HG03097 (cell line): ENCODE measurements around the gene MITD1.
A peak's percentile ranks its signal among the peaks of the same experiment; 100 is the strongest.
"Not testable (repeated sequence)": the region's sequence is repeated elsewhere in the genome, so short reads cannot be mapped to it uniquely, and the experiment has no call there.

Experiments used
- ATAC-seq: cut with Tn5 transposase; IDR thresholded peaks from one replicate; pipeline ENCODE4 v1.9.1; 2021; ENCODE audit not compliant: unreplicated experiment, low FRiP score

MITD1 gene

GRCh38 chr2:99180755-99181623 lies at the start of gene MITD1, which contains the start of gene MRPL30:
Gene MITD1 (minus strand): TSS chr2:99181058. CDS start chr2:99180981, 77 bp downstream.
Gene MRPL30 (plus strand): TSS chr2:99181184. CDS start chr2:99186204, 5,020 bp downstream.
- peak; percentile 92 for ATAC-seq

DNA sequence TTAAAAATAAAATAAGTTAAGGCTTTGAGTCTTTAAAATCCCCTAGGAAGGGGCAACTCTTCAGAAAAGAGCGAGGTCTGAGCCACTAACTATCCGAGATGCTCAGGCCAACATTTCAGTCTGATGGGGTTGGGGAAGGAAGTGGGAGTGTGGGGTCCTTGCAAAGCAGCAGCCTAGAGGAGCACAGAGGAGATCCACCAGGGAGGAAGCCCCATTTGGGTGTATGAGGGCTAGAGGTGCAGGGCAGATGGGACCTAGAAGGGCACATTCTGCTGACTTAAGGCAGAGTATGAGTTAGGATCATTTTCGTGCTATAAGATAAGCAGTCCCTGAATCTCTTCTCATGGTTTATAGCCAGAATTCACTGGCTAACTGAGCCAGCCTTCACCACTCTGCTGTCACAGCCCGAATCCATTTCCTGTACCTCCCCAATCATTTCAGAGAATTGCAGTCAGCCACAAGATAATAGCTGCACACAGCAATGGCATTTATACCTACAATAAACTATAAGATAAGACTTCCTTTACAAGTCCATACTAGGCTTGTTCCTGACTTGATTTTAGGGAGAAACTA lies 37.2 kb upstream of the MITD1 start:
- no peak for ATAC-seq

GRCh38 chr2:99216096-99216495 lies 35.2 kb upstream of the MITD1 start:
- no peak for ATAC-seq

DNA sequence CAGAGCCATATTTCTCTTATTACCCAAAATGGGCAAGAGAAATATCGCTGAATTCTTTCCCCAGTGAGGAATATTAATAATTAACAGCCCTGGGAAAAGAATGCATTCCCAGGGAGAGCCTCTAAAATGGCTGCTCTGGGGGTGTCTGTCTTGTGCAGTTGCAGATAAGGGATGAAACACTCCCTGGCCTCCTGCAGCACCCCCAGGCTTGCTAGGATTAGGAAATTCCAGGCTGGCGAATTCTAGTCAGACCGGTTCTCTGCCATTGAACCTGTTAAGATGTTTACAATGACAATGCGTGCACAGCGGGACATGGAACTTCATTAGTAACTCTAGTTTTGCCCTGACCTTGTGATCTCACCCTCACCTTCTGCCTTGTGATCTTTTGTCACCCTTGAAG lies 24.6 kb upstream of the MITD1 start:
- ATAC-seq = no peak

- no peak for ATAC-seq
Measured at GRCh38 chr2:99201959-99202678, 21.3 kb upstream of the MITD1 start.

DNA sequence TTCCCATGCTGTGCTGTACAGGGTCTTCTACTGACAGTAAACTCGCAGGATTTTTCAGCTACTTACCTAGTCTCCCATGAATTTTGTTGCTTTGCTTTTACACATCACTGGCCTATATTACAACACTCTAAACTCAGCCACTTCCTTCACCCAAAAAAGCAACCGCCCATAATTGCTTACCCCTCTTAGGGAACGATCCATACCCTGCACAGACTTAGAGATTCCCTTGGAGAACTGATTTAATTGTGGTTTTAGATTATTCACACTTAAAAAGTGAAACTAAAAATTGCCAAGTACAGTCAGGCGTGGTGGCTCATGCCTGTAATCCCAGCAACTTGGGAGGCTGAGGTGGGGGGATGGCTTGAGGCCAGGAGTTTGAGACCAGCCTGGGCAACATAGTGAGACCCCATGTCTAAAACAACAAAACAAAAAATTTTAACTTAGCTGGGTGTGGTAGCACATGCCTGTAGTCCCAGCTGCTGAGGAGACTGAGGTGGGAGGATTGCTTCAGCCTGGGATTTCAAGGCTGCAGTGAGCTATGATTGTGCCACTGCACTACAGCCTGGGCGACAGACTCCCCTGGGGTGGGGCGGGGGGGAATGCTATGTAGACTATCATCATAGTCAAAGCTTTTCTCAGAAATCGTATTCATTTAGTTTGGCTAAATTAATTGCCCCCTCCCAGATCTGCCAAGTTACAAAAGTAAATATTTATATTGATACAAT lies 19.4 kb upstream of the MITD1 start:
- no peak for ATAC-seq

DNA sequence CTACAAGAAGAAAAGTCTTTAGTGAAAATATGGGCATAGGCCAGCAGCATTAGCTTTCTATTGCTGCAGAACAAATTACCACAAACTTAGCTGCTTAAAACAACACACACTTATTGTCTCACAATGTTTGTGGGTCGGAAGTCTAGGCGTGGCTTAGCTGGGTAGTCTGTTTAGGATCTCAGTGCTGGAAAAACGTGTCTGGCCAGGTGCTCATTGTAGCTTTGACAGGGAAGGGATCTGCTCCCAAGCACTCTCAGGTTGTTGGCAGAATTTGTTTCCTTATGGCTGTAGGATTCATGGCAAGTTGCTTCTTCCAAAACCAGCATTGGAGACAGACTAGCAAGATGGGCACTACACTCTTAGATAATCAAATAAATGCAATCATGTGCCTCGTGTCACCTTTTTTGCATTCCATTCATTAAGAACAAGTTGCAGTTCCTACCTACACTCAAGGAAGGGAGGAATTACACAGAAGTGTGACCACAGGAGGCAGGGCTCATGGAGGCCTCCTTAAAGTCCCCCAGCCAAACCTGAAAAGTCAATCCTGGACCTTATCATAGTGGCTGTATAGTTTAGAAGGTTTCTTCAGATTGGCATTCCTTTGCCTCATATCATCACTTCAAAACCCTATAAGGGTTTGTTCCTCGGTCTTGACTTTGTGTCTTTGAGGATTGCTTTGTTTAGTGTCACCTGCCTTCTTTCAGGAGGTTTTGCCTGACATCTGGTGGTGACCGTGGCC lies 17.4 kb upstream of the MITD1 start:
- no peak for ATAC-seq

- not testable (repeated sequence) for ATAC-seq
Measured at GRCh38 chr2:99192364-99192763, 11.5 kb upstream of the MITD1 start.

DNA sequence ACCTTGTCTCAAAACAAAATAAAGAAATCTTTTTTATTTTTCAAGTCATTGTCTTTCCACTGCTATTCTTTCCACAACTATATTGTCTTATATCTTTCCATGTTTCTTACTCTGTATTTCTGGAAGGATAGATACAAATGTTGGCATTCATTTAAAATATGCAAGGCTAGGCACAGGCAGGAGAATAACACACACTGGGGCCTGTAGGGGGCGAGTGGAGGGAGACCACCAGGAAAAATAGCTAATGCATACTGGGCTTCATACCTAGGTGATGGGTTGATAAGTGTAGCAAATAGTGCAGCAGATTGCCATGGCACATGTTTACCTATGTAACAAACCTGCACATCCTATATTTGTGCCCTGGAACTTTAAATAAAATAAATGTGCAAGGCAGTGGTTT lies 9.7 kb upstream of the MITD1 start:
- no peak for ATAC-seq

- ATAC-seq = no peak
Measured at GRCh38 chr2:99188357-99188756, 7.5 kb upstream of the MITD1 start.

DNA sequence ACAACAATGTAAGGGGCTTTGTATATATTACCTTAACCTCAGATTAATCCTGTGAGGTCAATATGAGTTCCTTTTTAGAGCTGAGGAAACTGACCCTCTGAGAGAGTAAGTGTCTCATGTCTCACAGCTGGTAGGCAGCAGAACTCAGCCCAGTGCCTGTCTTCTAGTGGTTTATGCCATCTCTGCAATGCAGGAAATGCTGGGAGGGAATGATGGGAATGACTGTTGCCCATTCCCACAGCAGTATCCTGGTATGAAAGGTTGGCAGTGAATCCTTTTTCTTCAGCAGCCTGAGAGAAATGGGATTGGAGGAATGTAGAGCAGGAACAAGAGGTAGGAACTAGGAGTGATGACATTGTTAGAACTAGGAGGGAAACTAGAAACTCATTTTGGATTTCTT lies 6.2 kb upstream of the MITD1 start:
- no peak for ATAC-seq

DNA sequence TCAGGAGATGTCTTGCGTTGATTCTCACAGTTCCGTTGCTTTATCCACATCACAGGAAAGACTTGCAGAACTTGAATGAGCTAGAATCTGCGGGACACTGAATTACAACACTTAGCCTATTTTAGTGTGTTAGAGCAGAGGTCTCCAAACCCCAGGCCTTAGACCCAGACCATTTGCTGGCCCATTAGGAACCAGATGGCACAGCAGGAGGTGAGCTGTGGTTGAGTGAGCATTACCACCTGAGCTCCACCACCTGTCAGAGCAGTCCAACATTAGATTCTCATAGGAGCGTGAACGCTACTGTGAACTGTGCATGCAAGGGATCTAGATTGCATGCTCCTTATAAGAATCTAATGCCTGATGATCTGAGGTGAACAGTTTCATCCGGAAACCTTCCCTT lies 4.0 kb upstream of the MITD1 start:
- no peak for ATAC-seq

GRCh38 chr2:99183025-99183424 lies 2.2 kb upstream of the MITD1 start:
- ATAC-seq = no peak

DNA sequence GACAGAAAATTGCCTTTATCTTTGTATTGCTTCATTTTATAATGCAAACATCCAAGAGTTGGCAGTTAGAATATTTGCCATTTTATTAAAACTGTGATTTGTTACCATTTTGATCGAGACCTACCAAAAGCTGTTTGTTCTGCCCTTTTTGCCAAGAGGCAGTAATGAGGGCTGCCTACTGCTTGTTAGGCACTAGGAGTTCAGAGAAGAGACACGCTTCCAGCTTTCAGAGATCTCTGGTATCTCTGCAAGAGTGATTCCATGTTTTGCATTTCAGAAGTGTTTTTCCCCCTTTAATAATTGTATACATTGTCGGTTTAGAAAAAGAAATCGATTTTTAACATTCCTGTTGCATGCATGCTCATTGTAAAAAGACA lies 754 bp upstream of the MITD1 start:
- ATAC-seq = no peak

DNA sequence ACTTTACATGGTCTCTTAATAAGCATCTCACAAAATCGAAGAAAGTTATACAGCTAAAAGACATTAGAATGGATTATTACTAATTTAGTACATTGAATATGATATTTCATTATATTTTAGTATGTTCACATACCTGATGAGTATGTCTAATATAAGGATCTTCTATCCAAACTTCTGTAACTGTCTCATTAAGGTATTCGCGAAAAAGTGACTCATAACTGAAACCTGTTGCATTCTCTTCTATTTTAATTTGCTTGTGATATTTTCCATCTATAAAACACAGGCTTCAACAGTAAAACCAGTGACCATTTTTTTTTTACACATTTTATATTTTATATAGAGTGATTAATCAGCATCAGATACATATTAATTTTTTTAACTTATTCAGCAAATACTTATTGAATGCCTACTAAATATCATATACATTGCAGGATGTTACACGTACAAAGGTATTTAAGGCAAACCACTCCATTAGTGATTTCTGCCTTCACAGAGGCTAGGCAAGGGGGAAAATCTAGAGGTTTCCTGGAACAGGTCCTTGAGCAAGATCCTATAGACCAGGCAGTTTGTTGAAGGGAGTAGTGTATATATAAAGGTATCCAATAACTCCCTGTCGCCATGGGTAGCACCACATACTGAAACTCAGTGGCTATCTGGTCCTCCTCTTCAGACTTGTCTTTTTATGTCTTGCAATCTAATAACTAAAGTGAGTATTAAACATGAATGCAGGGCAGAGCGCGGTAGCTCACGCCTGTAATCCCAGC lies 9.3 kb downstream of the MITD1 start:
- ATAC-seq = no peak

- no peak for ATAC-seq
Measured at GRCh38 chr2:99169534-99169933, 11.3 kb downstream of the MITD1 start.

- no peak for ATAC-seq
Measured at GRCh38 chr2:99166218-99166617, 14.6 kb downstream of the MITD1 start.

DNA sequence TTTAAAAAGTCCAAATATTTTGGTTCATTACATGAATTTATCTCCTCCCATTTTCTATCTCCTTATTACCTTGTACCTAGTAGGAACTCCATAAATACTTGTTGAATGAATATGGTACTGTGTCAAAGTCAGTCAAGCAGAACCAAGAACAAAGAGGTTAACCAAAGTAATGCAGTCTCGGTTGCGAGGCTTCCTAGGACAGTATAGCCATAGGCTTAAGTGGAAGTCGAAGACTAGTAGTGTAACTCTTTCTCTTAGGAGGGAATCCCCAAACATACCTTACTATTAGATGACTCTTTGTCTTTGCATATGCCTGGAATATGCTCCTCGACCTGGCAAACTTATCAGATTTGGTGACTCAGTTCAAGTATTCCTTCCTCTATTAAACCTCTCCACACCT lies 21.3 kb downstream of the MITD1 start:
- ATAC-seq = no peak

DNA sequence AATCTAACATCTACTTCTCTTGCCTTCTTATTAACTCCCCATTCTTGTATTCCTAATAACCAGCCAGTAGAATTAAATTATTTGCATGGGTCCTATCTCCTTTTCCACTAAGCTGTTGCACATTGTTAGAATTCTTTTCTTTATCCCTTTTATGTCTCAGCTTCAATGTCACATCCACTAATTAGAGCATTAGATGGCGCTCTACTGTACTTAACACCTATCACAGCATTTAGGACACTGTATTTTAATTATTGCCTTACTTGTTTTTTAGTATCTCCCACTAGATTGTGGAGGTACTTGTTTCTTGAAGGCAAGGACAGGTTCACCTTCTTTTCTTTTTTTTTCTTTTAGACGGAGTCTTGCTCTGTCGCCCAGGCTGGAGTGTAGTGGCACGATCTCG lies 22.3 kb downstream of the MITD1 start:
- no peak for ATAC-seq
